PC-9 (cell line): Measurements from ENCODE around the gene KIF2A. TPM values are rescaled to one million over a fixed set of nuclear protein-coding genes. Genes with fewer than 3 reads are reported as not detected.

ENCODE experiments used
- BruUV-seq: library from RNA; stranded (reverse); fragments of 400-500 nt; replicated peaks from 2 replicates; lab custom pipeline; 2021; lab: Mats Ljungman, UMichigan
- CTCF ChIA-PET: fragments of 300-600 bp; sonication (Branson Sonifier 250); formaldehyde crosslinking; loops from one replicate; lab custom pipeline; 2022; ENCODE audit warnings: antibody characterized with exemption; lab: Charles Lee
- POLR2A ChIA-PET: fragments of 300-600 bp; sonication (Branson Sonifier 250); formaldehyde crosslinking; loops from one replicate; lab custom pipeline; 2022; ENCODE audit warnings: antibody characterized with exemption; ENCODE audit not compliant: unreplicated experiment; lab: Charles Lee
- DNase-seq, 2 experiments: peaks; one replicate each; pipeline versions ENCODE4 v3.0.0 to v3.0.0-alpha.2; 2015 to 2022; ENCODE audit warnings: mixed read lengths in 1 of 2
- H2AFZ ChIP-seq: fragments of 200-600 bp; sonication (generic); 2 replicates; pipeline ENCODE4 v1.8.1; 2017; ENCODE audit warnings: antibody characterized with exemption
- H3F3A ChIP-seq: fragments of 200-600 bp; sonication (generic); 2 replicates; pipeline ENCODE4 v1.8.1; 2017; ENCODE audit warnings: antibody characterized with exemption, mild to moderate bottlenecking, low read depth; ENCODE audit not compliant: insufficient read depth
- H3K27ac ChIP-seq: fragments of 200-600 bp; sonication (generic); 2 replicates; pipeline ENCODE4 v1.6.1; 2016; ENCODE audit warnings: mixed run types
- H3K27me3 ChIP-seq: fragments of 200-600 bp; sonication (generic); 2 replicates; pipeline ENCODE4 v1.6.1; 2016; ENCODE audit warnings: low read depth, mixed run types; ENCODE audit not compliant: insufficient read depth
- H3K36me3 ChIP-seq: fragments of 200-600 bp; sonication (generic); 2 replicates; pipeline ENCODE4 v1.6.1; 2016; ENCODE audit warnings: low read depth, mixed run types
- H3K4me1 ChIP-seq: fragments of 200-600 bp; sonication (generic); replicated peaks from 2 replicates; pipeline ENCODE4 v1.6.1; 2016; ENCODE audit warnings: mixed run types; ENCODE audit not compliant: insufficient read depth
- H3K4me2 ChIP-seq: fragments of 200-600 bp; sonication (generic); 2 replicates; pipeline ENCODE4 v1.6.1; 2017; ENCODE audit warnings: mixed run types
- H3K4me3 ChIP-seq: fragments of 200-600 bp; sonication (generic); 2 replicates; pipeline ENCODE4 v1.6.1; 2016; ENCODE audit warnings: mixed run types
- H3K79me2 ChIP-seq: fragments of 200-600 bp; sonication (generic); 2 replicates; pipeline ENCODE4 v1.6.1; 2017; ENCODE audit warnings: low read depth, mixed run types
- H3K9me2 ChIP-seq: fragments of 200-600 bp; sonication (generic); 2 replicates; pipeline ENCODE4 v1.8.1; 2017; ENCODE audit warnings: mild to moderate bottlenecking; ENCODE audit not compliant: insufficient read depth
- H3K9me3 ChIP-seq: fragments of 200-600 bp; sonication (generic); 2 replicates; pipeline ENCODE4 v1.8.1; 2016; ENCODE audit warnings: low read depth; ENCODE audit not compliant: insufficient read depth
- H4K20me1 ChIP-seq: fragments of 200-600 bp; sonication (generic); 2 replicates; pipeline ENCODE4 v1.8.1; 2017; ENCODE audit not compliant: insufficient read depth
- EZH2 ChIP-seq: fragments of 200-600 bp; sonication (generic); IDR thresholded peaks from 2 replicates; pipeline ENCODE4 v1.8.0; 2017; ENCODE audit warnings: antibody characterized with exemption, low read depth
- intact Hi-C: fragments of 100-400 bp; cut with micrococcal nuclease; formaldehyde crosslinking; loops from one replicate; pipeline ENCODE4 v1.10.0; 2022; ENCODE audit not compliant: unreplicated experiment
- total RNA-seq: library from RNA; stranded (reverse); gene quantifications from 2 replicates; pipeline ENCODE4 v1.2.3, GENCODE V29; 2021
- TF ChIP-seq, protein P1 (sequence below): fragments of 200-600 bp; sonication (generic); conservative IDR thresholded peaks from 2 replicates; pipeline ENCODE4 v1.6.1; 2017; ENCODE audit warnings: mixed run types, antibody characterized with exemption, mild to moderate bottlenecking, moderate library complexity

Gene KIF2A
- total RNA-seq, 1 experiment from 2014 or later, result 54.8 TPM

DNA sequence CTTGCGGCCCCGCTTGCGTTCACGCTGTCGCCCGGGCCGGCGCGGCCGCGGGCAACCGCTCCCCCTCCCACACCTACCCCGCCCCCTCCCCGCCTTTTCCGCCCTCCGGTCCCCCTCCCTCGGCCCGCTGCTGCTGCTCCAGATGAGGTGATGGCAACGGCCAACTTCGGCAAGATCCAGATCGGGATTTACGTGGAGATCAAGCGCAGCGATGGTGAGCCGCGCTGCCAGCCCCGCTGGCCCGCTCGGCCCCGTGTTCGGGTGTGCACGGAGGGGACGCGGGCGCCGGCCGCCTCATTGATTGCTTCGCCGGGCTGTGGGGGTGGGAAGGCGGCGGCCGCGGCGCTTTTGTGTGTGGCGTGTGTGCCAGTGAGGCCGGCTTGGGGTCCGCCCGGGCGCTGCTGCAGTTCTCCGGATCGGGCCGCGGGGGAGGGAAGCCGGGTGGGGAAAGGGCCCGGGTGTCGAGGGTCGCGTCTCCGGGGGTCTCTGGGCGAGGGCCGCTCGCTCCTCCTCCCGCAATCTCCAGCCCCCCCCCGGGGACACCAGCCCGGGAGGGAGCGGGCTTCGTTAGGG lies 403 bp downstream of the KIF2A start:
- no peak for DNase-seq
- Histone ChIP-seq H3K9me2 (no peaks in the 10 kb centered on the region), H3K4me2 (peak overlapping the region; percentile 92), H3K4me3 (peak overlapping the region; percentile 91), H3K79me2 (peaks cover 52% of the 10 kb centered on the region), H3K4me1 (0 out of 2 replicates have a peak, but pooled peaks cover 7% of the 10 kb centered on the region), H3K27me3 (no peaks in the 10 kb centered on the region), H3K9me3 (no peaks in the 10 kb centered on the region), H2AFZ (peak overlapping the region; percentile 92), H3F3A (no peaks in the 10 kb centered on the region), H3K27ac (peak overlapping the region; percentile 51), H3K36me3 (peaks cover 11% of the 10 kb centered on the region; the same call in 1 of the 2 replicates), H4K20me1 (peaks cover 23% of the 10 kb centered on the region)
- BruUV-seq, result no TSS peak
- TF ChIP-seq EZH2, result no peak
- TF ChIP-seq, protein P1, sequence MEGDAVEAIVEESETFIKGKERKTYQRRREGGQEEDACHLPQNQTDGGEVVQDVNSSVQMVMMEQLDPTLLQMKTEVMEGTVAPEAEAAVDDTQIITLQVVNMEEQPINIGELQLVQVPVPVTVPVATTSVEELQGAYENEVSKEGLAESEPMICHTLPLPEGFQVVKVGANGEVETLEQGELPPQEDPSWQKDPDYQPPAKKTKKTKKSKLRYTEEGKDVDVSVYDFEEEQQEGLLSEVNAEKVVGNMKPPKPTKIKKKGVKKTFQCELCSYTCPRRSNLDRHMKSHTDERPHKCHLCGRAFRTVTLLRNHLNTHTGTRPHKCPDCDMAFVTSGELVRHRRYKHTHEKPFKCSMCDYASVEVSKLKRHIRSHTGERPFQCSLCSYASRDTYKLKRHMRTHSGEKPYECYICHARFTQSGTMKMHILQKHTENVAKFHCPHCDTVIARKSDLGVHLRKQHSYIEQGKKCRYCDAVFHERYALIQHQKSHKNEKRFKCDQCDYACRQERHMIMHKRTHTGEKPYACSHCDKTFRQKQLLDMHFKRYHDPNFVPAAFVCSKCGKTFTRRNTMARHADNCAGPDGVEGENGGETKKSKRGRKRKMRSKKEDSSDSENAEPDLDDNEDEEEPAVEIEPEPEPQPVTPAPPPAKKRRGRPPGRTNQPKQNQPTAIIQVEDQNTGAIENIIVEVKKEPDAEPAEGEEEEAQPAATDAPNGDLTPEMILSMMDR, result no peak
- CTCF ChIA-PET, result no interaction called here
- POLR2A ChIA-PET, result interaction anchor here (0.7 kb wide), 2 partner anchors 38 to 42 kb away, joined by 3 to 4 read pairs; no protein-coding TSS in a partner anchor
- intact Hi-C loops, result loop anchor here (5.0 kb wide), 1 partner anchor 81 kb away; no protein-coding TSS in a partner anchor

DNA sequence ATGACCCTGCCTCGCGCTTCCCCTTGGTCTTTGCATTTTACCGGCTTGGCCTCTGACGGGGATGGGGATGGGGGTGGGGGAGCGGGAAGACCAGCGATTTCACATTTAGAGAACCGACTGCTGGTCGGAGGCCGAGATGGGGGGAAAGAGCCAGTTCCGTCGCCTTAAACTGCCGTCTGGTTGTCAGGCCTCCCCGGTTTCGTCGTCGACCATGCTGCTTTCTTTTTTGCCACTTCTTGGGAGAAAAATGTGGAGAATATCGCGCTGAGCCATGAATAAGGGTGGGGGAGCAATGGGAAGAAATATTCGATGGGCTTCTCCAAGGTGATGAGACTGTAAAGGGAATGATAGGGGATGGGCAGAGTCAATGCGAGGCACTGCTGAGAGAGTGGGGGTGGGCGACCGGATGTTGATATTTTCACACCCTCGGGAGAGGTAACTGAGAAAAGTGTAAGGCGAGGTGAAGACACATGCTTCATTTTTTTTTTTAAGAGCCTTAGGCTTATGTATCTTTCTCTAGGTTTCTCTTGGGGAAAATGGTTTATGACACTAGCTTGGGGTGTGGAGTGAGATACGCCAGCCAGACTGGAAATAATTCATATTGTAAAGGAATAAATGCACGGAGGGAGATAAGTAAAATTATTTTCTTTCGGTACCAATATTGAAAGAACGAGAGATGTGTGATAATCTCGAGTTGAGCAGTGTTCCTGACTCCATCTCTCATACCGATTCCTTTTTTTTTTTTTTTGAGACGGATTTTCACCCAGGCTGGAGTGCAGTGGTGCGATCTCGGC lies 1.1 kb downstream of the KIF2A start:
- Histone ChIP-seq H3K27ac (peak overlapping the region; percentile 51), H3K9me3 (no peaks in the 10 kb centered on the region), H3K9me2 (no peaks in the 10 kb centered on the region), H3K4me3 (peak overlapping the region; percentile 91), H3K4me2 (peak overlapping the region; percentile 92), H3K4me1 (0 out of 2 replicates have a peak, but pooled peaks cover 7% of the 10 kb centered on the region), H3K27me3 (no peaks in the 10 kb centered on the region), H4K20me1 (peaks cover 25% of the 10 kb centered on the region), H3K79me2 (peaks cover 59% of the 10 kb centered on the region), H3F3A (no peaks in the 10 kb centered on the region), H3K36me3 (peaks cover 11% of the 10 kb centered on the region; the same call in 1 of the 2 replicates), H2AFZ (peak overlapping the region; percentile 92)
- peak in 1 of 2 experiments; percentile 13 for DNase-seq
- TSS peak; percentile 38 for BruUV-seq
- ChIA-PET POLR2A (no interaction called here), CTCF (no interaction called here)
- no peak for TF ChIP-seq EZH2
- TF ChIP-seq, protein P1, result no peak
- intact Hi-C loops, result loop anchor here (5.0 kb wide), 1 partner anchor 80 kb away; no protein-coding TSS in a partner anchor

DNA sequence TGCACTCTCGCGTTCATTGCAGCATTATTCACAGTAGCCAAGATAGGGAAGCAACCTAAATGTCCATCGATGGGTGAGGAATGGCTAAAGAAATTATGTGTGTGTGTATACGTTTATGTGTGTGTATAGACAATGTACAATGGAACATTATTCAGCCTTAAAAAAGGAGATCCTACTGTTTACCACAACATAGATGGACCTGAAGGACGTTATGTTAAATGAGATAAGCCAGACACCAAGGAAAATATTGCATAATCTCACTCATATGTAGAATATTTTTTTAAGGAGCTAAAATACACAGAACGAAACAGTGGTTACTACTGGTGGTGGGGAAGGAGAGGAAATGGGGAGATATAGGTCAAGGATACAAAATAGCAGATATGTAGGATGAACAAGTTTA lies 2.4 kb downstream of the KIF2A start:
- CTCF ChIA-PET, result no interaction called here
- H3K4me2 ChIP-seq, result peak overlapping the region; percentile 92

More for the DNA sequence above, 2.4 kb downstream of the KIF2A start:
- POLR2A ChIA-PET, result no interaction called here
- Histone ChIP-seq H3K4me3 (no peak overlapping the region), H3K79me2 (peaks cover 72% of the 10 kb centered on the region), H3K4me1 (0 out of 2 replicates have a peak, but pooled peaks cover 7% of the 10 kb centered on the region), H3K27ac (no peak overlapping the region), H3F3A (no peaks in the 10 kb centered on the region), H3K36me3 (peaks cover 15% of the 10 kb centered on the region; the same call in 1 of the 2 replicates), H3K9me3 (no peaks in the 10 kb centered on the region), H3K9me2 (no peaks in the 10 kb centered on the region), H2AFZ (no peak overlapping the region), H3K27me3 (no peaks in the 10 kb centered on the region), H4K20me1 (peaks cover 35% of the 10 kb centered on the region)
- BruUV-seq, result no TSS peak
- DNase-seq, result no peak
- TF ChIP-seq EZH2, result no peak
- TF ChIP-seq, protein P1, result no peak
- intact Hi-C loops, result loop anchor here (5.0 kb wide), 1 partner anchor 79 kb away; no protein-coding TSS in a partner anchor
